Duodenal mucosa (tissue), 2 donors: Measurements from ENCODE around the gene IL1B.
"Not testable (repeated sequence)": the region's sequence is repeated elsewhere in the genome, so short reads cannot be mapped to it uniquely, and the experiment has no call there.

ENCODE experiments used
- H3K27ac ChIP-seq: one replicate; pipeline ENCODE4 v1.7.0; 2013; ENCODE audit warnings: low read depth, low read length
- H3K27me3 ChIP-seq, 2 donors: one replicate each; pipeline ENCODE4 v1.7.0; 2013; ENCODE audit warnings: low read length in 2 of 2, control low read depth in 1 of 2; ENCODE audit not compliant: insufficient read depth in 2 of 2, control insufficient read depth in 1 of 2
- H3K36me3 ChIP-seq, 2 donors: one replicate each; pipeline ENCODE4 v1.7.0; 2013; ENCODE audit warnings: low read length in 2 of 2, control low read depth in 1 of 2; ENCODE audit not compliant: insufficient read depth in 2 of 2, control insufficient read depth in 1 of 2
- H3K4me1 ChIP-seq, 2 donors: one replicate each; pipeline ENCODE4 v1.7.0; 2013; ENCODE audit warnings: low read length in 2 of 2, control low read depth in 1 of 2; ENCODE audit not compliant: insufficient read depth in 2 of 2, control insufficient read depth in 1 of 2
- H3K4me3 ChIP-seq, 2 donors: one replicate each; pipeline ENCODE4 v1.7.0; 2013; ENCODE audit warnings: low read length in 2 of 2, low read depth in 1 of 2
- H3K9ac ChIP-seq, 2 donors: one replicate each; pipeline ENCODE4 v1.7.0; 2013; ENCODE audit warnings: low read length in 2 of 2, low read depth in 1 of 2
- H3K9me3 ChIP-seq, 2 donors: one replicate each; pipeline ENCODE4 v1.7.0; 2013; ENCODE audit warnings: low read length in 2 of 2, control low read depth in 1 of 2; ENCODE audit not compliant: control insufficient read depth in 1 of 2

The IL1B gene

GRCh38 chr2:112876971-112877361, 40.4 kb upstream of the IL1B start:
- H3K4me3 ChIP-seq, result no peak overlapping the region
- H3K9me3 ChIP-seq, result no peaks in the 10 kb centered on the region
- H3K4me1 ChIP-seq, result peaks cover 0 to 8% of the 10 kb centered on the region in 2 donors
- H3K36me3 ChIP-seq, result no peaks in the 10 kb centered on the region
- H3K9ac ChIP-seq, result no peak overlapping the region
- H3K27me3 ChIP-seq, result peaks cover 3 to 5% of the 10 kb centered on the region in 2 donors
- H3K27ac ChIP-seq, result no peak overlapping the region

- H3K4me1 ChIP-seq, result peaks cover 0 to 11% of the 10 kb centered on the region in 2 donors
- H3K27ac ChIP-seq, result no peak overlapping the region
- no peak overlapping the region for H3K4me3 ChIP-seq
- H3K9ac ChIP-seq, result no peak overlapping the region
- H3K9me3 ChIP-seq, result no peaks in the 10 kb centered on the region
- peaks cover 4 to 7% of the 10 kb centered on the region in 2 donors for H3K27me3 ChIP-seq
- no peaks in the 10 kb centered on the region for H3K36me3 ChIP-seq
Measured at GRCh38 chr2:112876257-112876970, 39.8 kb upstream of the IL1B start.

GRCh38 chr2:112870841-112871835, 34.6 kb upstream of the IL1B start:
- Histone ChIP-seq H3K36me3 (no peaks in the 10 kb centered on the region), H3K9me3 (peaks cover 0 to under 1% of the 10 kb centered on the region in 2 donors), H3K27me3 (peaks cover 5 to 11% of the 10 kb centered on the region in 2 donors), H3K4me3 (peak overlapping the region in 1 of 2 donors; percentile 17), H3K9ac (no peak overlapping the region), H3K4me1 (peaks cover 19 to 35% of the 10 kb centered on the region in 2 donors), H3K27ac (no peak overlapping the region)

- peaks cover 0 to 5% of the 10 kb centered on the region in 2 donors for H3K9me3 ChIP-seq
Measured at GRCh38 chr2:112869258-112869842, 32.8 kb upstream of the IL1B start.

GRCh38 chr2:112867701-112868631, 31.4 kb upstream of the IL1B start:
- Histone ChIP-seq H3K27ac (no peak overlapping the region), H3K9ac (no peak overlapping the region), H3K36me3 (no peaks in the 10 kb centered on the region), H3K4me3 (no peak overlapping the region), H3K27me3 (peaks cover 5% of the 10 kb centered on the region in 2 donors), H3K9me3 (peaks cover 0 to 5% of the 10 kb centered on the region in 2 donors), H3K4me1 (peaks cover 19 to 35% of the 10 kb centered on the region in 2 donors)

More at GRCh38 chr2:112869258-112869842, 32.8 kb upstream of the IL1B start:
- H3K27ac ChIP-seq, result no peak overlapping the region
- H3K4me3 ChIP-seq, result no peak overlapping the region
- H3K4me1 ChIP-seq, result peaks cover 19 to 35% of the 10 kb centered on the region in 2 donors
- no peak overlapping the region for H3K9ac ChIP-seq
- H3K27me3 ChIP-seq, result peaks cover 5% of the 10 kb centered on the region in 2 donors
- no peaks in the 10 kb centered on the region for H3K36me3 ChIP-seq

- Histone ChIP-seq H3K9me3 (peaks cover 3 to 5% of the 10 kb centered on the region in 2 donors), H3K9ac (no peak overlapping the region), H3K36me3 (no peaks in the 10 kb centered on the region), H3K4me3 (no peak overlapping the region), H3K4me1 (peaks cover 18 to 31% of the 10 kb centered on the region in 2 donors), H3K27ac (no peak overlapping the region), H3K27me3 (peaks cover 2 to 3% of the 10 kb centered on the region in 2 donors)
Measured at GRCh38 chr2:112866128-112866835, 29.7 kb upstream of the IL1B start.

GRCh38 chr2:112864072-112864471, 27.5 kb upstream of the IL1B start:
- Histone ChIP-seq H3K9ac (no peak overlapping the region), H3K9me3 (peaks cover 3 to 19% of the 10 kb centered on the region in 2 donors), H3K27me3 (no peaks in the 10 kb centered on the region), H3K36me3 (no peaks in the 10 kb centered on the region), H3K27ac (no peak overlapping the region), H3K4me1 (peaks cover 0 to 9% of the 10 kb centered on the region in 2 donors), H3K4me3 (no peak overlapping the region)

- H3K4me1 ChIP-seq, H3K27ac ChIP-seq: not testable (repeated sequence)
- peaks cover 3 to 14% of the 10 kb centered on the region in 2 donors for H3K9me3 ChIP-seq
Measured at GRCh38 chr2:112859406-112860183, 23.0 kb upstream of the IL1B start.

More at GRCh38 chr2:112859406-112860183, 23.0 kb upstream of the IL1B start:
- H3K4me3 ChIP-seq, H3K9ac ChIP-seq, H3K27me3 ChIP-seq, H3K36me3 ChIP-seq: not testable (repeated sequence)
